ENCODE data around the gene CD248. TPM values are rescaled to one million over a fixed set of nuclear protein-coding genes. Genes with fewer than 3 reads are reported as not detected.
A peak's percentile ranks its signal among the peaks of the same experiment; 100 is the strongest.

Gene CD248
- total and polyA plus RNA-seq, 3 donors from 2014 or later, result 3.9 to 35.5 (median 6.4) TPM

DNA sequence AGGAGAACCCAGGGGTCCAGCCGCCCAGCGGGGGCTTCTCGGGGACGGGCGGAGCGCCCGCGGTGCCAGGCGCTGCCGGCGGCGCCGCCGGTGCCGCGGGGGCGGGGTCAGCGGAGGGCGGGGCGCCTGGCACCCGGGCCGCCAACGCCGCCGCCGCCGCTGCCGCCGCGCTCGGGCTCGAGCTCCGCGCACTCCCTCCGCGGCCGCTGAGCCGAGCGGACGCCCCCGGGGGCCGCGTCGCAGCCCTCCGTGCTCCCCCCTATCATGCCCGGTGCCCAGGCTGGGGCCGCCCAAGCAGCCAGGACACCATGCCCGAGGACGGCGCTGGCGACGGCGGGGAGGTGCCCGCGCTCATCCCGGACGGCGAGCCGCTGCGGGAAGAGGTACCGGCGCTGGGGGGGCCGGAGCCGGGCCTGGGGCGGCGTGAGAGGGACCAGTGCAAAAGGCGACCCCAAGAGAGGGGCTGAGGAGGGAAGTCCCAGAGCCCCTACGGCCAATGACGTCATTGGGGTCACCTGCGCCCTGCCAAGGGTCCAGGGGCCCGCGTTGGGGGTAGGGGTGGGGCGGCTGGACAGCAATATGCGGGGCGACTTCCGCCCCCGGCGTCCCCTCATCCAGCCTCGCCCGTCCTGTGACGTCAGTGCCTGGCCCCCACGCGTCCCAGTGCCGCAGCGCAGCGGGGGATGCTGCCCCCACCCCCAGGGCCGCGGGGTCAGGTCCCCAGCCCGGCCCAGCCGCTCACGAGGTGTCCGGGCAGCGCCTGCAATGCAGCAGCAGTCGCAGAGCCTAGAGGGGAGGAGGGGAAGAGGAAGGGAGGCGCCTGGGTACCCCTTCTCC, 24.9 kb downstream of the CD248 start, which contains the start of gene TMEM151A:
TSS of gene TMEM151A (plus strand) at position 189 of the 837 bp plus-strand sequence. CDS start at position 309, 120 bp downstream.
- Histone ChIP-seq H3K4me3 (peak within 1 kb of the TSS in 1 of 2 donors; percentile 36), H3K27ac (no peak within 1 kb of the TSS), H3K36me3 (ENCODE audit: low read depth, missing control alignments) (no peaks in the 10 kb centered on the region), H3K27me3 (no peaks in the 10 kb centered on the region), H3K4me1 (peaks cover 22% of the 10 kb centered on the region), H3K9me3 (no peaks in the 10 kb centered on the region)
- intact Hi-C loops (cut with DNase I; ENCODE audit: low total_unique reads), result no loop called here
- no peak for DNase-seq
- 2 to 14% methylated on average over 2 to 58 of the region's 95 CpGs for WGBS, 2 donors
- TF ChIP-seq POLR2A (IDR thresholded peaks at IDR 0.05), result no peak
- TF ChIP-seq, protein P1, sequence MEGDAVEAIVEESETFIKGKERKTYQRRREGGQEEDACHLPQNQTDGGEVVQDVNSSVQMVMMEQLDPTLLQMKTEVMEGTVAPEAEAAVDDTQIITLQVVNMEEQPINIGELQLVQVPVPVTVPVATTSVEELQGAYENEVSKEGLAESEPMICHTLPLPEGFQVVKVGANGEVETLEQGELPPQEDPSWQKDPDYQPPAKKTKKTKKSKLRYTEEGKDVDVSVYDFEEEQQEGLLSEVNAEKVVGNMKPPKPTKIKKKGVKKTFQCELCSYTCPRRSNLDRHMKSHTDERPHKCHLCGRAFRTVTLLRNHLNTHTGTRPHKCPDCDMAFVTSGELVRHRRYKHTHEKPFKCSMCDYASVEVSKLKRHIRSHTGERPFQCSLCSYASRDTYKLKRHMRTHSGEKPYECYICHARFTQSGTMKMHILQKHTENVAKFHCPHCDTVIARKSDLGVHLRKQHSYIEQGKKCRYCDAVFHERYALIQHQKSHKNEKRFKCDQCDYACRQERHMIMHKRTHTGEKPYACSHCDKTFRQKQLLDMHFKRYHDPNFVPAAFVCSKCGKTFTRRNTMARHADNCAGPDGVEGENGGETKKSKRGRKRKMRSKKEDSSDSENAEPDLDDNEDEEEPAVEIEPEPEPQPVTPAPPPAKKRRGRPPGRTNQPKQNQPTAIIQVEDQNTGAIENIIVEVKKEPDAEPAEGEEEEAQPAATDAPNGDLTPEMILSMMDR (IDR thresholded peaks at IDR 0.05), result no peak

DNA sequence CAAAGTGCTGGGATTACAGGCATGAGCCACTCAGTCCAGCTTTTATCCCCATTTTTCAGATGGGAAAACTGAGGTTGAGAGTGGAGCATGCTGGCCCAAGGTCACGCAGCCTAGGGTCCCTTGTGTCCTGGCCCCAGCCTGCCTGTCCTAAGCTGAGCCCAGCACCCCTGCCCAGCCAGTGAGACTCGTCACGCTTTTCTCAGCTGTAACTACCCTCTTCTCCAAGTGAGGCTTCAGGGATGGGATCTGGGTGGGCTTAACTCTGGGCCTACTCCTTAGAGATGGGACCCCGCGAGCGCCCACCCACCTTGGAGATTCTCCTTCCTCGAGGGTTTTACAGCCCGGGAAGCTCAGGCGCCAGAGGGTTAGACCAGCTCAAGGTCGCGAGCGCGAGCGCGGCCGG, 25.5 kb downstream of the CD248 start:
- H3K27ac ChIP-seq, result no peak overlapping the region
- H3K36me3 ChIP-seq (ENCODE audit: low read depth, missing control alignments), result no peaks in the 10 kb centered on the region
- H3K27me3 ChIP-seq, result no peaks in the 10 kb centered on the region
- intact Hi-C loops (cut with DNase I; ENCODE audit: low total_unique reads), result no loop called here
- 8% methylated on average over 16 of the region's 16 CpGs; no CpG with 5 or more reads in 1 of the 2 donors for WGBS, 2 donors
- DNase-seq, result no peak
- TF ChIP-seq, protein P1 (IDR thresholded peaks at IDR 0.05), result no peak
- TF ChIP-seq POLR2A (IDR thresholded peaks at IDR 0.05), result no peak
- no peaks in the 10 kb centered on the region for H3K9me3 ChIP-seq
- peaks cover 22% of the 10 kb centered on the region for H3K4me1 ChIP-seq
- no peak overlapping the region for H3K4me3 ChIP-seq

DNA sequence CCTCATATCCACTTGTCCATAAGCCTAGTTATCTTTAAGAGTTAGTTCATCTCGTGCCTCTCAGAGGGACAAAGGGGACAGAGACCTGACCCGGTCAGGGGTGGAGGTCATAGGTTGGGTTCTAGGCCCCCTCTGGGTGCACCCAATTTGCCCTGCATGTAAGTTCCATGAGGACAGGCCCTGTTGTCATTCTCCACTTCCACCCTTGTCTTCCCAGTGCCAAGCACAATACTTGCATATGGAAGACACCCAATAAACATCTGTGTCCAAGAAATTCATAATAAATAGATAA, 26.6 kb downstream of the CD248 start:
- 60 to 63% methylated on average over 2 of the region's 2 CpGs for WGBS, 2 donors
- no peaks in the 10 kb centered on the region for H3K27me3 ChIP-seq
- no peak overlapping the region for H3K27ac ChIP-seq
- intact Hi-C loops (cut with DNase I; ENCODE audit: low total_unique reads), result no loop called here
- peaks cover 22% of the 10 kb centered on the region for H3K4me1 ChIP-seq
- H3K36me3 ChIP-seq (ENCODE audit: low read depth, missing control alignments), result no peaks in the 10 kb centered on the region
- no peaks in the 10 kb centered on the region for H3K9me3 ChIP-seq
- TF ChIP-seq POLR2A (IDR thresholded peaks at IDR 0.05), result no peak
- TF ChIP-seq, protein P1 (IDR thresholded peaks at IDR 0.05), result no peak
- DNase-seq, result no peak
- H3K4me3 ChIP-seq, result no peak overlapping the region

DNA sequence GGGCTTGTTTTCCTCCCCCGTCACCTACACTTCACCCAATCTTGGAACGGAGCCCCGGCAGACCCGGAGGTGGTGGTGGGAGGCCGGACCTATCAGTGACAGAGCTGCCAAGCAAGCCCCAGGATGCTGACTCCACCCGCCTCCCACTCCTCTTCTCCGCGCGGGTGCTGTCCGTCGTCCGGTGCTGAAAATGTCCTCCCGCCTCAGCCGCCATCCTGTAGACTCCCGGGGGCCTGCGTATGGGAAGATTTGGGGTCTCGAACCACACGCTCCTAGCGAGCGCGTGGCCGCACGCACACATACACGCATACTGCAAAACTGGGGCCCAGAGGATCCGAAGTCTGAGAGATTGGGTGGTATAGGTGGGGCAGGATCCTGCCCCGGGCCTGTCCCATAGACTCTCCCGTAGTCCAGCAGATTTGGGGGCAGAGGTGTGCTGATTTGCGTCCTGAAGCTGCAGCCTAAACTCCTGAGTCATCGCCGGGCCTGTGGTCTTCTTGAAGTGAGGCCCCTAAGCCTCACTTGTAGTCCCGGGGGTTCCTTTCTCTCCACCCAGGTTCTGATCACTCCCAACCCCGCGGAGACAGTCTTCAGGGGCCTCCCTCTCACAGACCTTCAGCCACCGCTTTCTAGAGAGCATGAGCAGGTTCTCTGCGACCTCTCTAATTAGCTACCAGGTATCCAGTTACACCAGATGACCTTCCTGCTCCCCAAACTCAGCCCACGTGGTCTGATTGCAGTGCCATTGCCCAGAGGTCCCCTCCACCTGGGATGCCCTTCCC, 27.1 kb downstream of the CD248 start:
- Histone ChIP-seq H3K27me3 (no peaks in the 10 kb centered on the region), H3K27ac (peak overlapping the region; percentile 5 to 84), H3K36me3 (ENCODE audit: low read depth, missing control alignments) (no peaks in the 10 kb centered on the region), H3K4me3 (peak overlapping the region; percentile 73 to 94), H3K9me3 (no peaks in the 10 kb centered on the region), H3K4me1 (peaks cover 22% of the 10 kb centered on the region)
- intact Hi-C loops (cut with DNase I; ENCODE audit: low total_unique reads), result no loop called here
- DNase-seq, result peak; percentile 77
- WGBS, 2 donors, result 5 to 6% methylated on average over 27 to 36 of the region's 36 CpGs
- TF ChIP-seq POLR2A (IDR thresholded peaks at IDR 0.05), result no peak
- TF ChIP-seq, protein P1 (IDR thresholded peaks at IDR 0.05), result no peak

Data from testis (tissue), 3 donors.